ENCODE measurements around the gene MEIG1.

DNA sequence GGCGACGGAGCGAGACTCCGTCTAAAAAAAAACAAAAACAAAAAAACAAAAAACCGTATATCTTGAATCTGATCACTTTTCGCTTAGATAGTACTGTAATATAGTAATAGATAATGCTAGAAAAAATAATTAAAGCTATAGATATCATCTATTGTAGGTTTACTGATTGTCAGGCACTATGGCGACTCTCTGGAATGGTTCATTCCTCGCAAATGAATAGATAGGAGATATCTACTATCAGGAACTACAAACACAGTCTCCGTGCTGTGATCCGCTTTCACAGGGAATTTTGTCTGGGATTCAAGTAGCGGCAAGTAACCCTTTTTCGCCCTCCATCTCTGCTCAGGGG is 342 bp upstream of the MEIG1 start:
- no peak for TF ChIP-seq CTCF (IDR thresholded peaks at IDR 0.05)
- no peak for TF ChIP-seq POLR2A (IDR thresholded peaks at IDR 0.05)
